A549 (cell line): ENCODE measurements around the gene SMAD3. TPM values are rescaled to one million over a fixed set of nuclear protein-coding genes. Genes with fewer than 3 reads are reported as not detected.

Experiments used
- ATAC-seq, 2 experiments: fragments of 200-7000 bp in 1 of 2; fragments of >200 bp in 1 of 2; cut with Nextera tagmentation in 1 of 2; cut with Tn5 transposase in 1 of 2; 3 replicates each; pipeline versions ENCODE4 v1.8.0 to v1.9.1; 2018 to 2020; ENCODE audit warnings: mild to moderate bottlenecking in 1 of 2, moderate library complexity in 1 of 2
- CTCF ChIA-PET: fragments of 300-600 bp; sonication (Branson Sonifier 250); formaldehyde crosslinking; extraction: SDS; loops from one replicate; lab custom pipeline; 2021; ENCODE audit warnings: antibody characterized with exemption, inconsistent platforms; lab: Yijun Ruan, JAX
- POLR2A ChIA-PET: fragments of 350-600 bp; formaldehyde crosslinking; extraction: SDS; loops from one replicate; lab custom pipeline; 2021; ENCODE audit warnings: antibody characterized with exemption, inconsistent platforms; lab: Yijun Ruan, JAX
- DNase-seq, 2 experiments: peaks; one replicate each; pipeline versions ENCODE4 v3.0.0 to v3.0.0-alpha.2; 2011 to 2016; ENCODE audit warnings: low read depth in 1 of 2, low spot score in 1 of 2
- FAIRE-seq: peaks from 2 replicates; lab custom pipeline; 2011; peaks lifted over from hg19 to GRCh38; lab: Jason Lieb, UNC
- H3K27ac ChIP-seq, 2 experiments: fragments of >200 bp; sonication (Bioruptor Twin); formaldehyde crosslinking; 3 replicates each; pipeline ENCODE4 v1.5.1; 2016 to 2017
- H3K4me1 ChIP-seq: fragments of >200 bp; sonication (Bioruptor Twin); formaldehyde crosslinking; 3 replicates; pipeline ENCODE4 v1.6.1; 2016
- H3K4me2 ChIP-seq: fragments of >200 bp; sonication (Bioruptor Twin); formaldehyde crosslinking; 3 replicates; pipeline ENCODE4 v1.6.1; 2016
- H3K4me3 ChIP-seq: fragments of >200 bp; sonication (Bioruptor Twin); formaldehyde crosslinking; 3 replicates; pipeline ENCODE4 v1.5.1; 2016
- H3K9me3 ChIP-seq: fragments of >200 bp; sonication (Bioruptor Twin); formaldehyde crosslinking; 3 replicates; pipeline ENCODE4 v1.6.1; 2016
- CBX2 ChIP-seq: fragments of 200-600 bp; sonication (generic); IDR thresholded peaks from 2 replicates; pipeline ENCODE4 v1.6.1; 2016; ENCODE audit warnings: low read depth, mild to moderate bottlenecking, borderline replicate concordance
- CHD4 ChIP-seq: fragments of 200-600 bp; sonication (generic); IDR thresholded peaks from 2 replicates; pipeline ENCODE4 v1.6.1; 2016; ENCODE audit warnings: antibody characterized with exemption, mild to moderate bottlenecking, borderline replicate concordance
- EHF ChIP-seq: fragments of 250-450 bp; sonication (Bioruptor Pico); IDR thresholded peaks from 2 replicates; pipeline ENCODE4 v1.5.0; 2020; ENCODE audit warnings: mild to moderate bottlenecking
- ELK1 ChIP-seq: fragments of 150-350 bp; IDR thresholded peaks from 2 replicates; pipeline ENCODE4 v1.6.1; 2014; ENCODE audit warnings: low read depth, mild to moderate bottlenecking, low read length
- ESRRA ChIP-seq: fragments of 150-350 bp; IDR thresholded peaks from 2 replicates; pipeline ENCODE4 v1.6.1; 2014; ENCODE audit warnings: mild to moderate bottlenecking, low read length, borderline replicate concordance
- FOSB ChIP-seq: fragments of 250-450 bp; sonication (Bioruptor Pico); IDR thresholded peaks from 2 replicates; pipeline ENCODE4 v1.5.0; 2020; ENCODE audit warnings: mild to moderate bottlenecking, moderate library complexity
- HDAC2 ChIP-seq: fragments of 200-600 bp; sonication (generic); IDR thresholded peaks from 2 replicates; pipeline ENCODE4 v1.6.1; 2016
- HES2 ChIP-seq: fragments of >200 bp; sonication (Bioruptor Twin); formaldehyde crosslinking; IDR thresholded peaks from 2 replicates; pipeline ENCODE4 v1.6.1; 2016
- HMGXB4 ChIP-seq: fragments of 250-450 bp; sonication (Bioruptor Pico); IDR thresholded peaks from 2 replicates; pipeline ENCODE4 v1.5.0; 2021; ENCODE audit warnings: mild to moderate bottlenecking, moderate library complexity, borderline replicate concordance
- HOXB5 ChIP-seq: fragments of 250-450 bp; sonication (Bioruptor Pico); IDR thresholded peaks from 2 replicates; pipeline ENCODE4 v1.5.0; 2020; ENCODE audit warnings: mild to moderate bottlenecking, moderate library complexity
- JUN ChIP-seq, 2 experiments: fragments of >200 bp; sonication (Bioruptor Twin); formaldehyde crosslinking; IDR thresholded peaks; 2 replicates in 1 of 2; 3 replicates in 1 of 2; pipeline ENCODE4 v1.6.1; 2016 to 2017
- KDM1A ChIP-seq: fragments of 200-600 bp; sonication (generic); IDR thresholded peaks from 2 replicates; pipeline ENCODE4 v1.6.1; 2016; ENCODE audit warnings: low read depth, mild to moderate bottlenecking
- KDM5A ChIP-seq: fragments of 200-600 bp; sonication (generic); IDR thresholded peaks from 2 replicates; pipeline ENCODE4 v1.6.1; 2016; ENCODE audit warnings: antibody characterized with exemption, mild to moderate bottlenecking
- MYC ChIP-seq: IDR thresholded peaks from 2 replicates; pipeline ENCODE4 v1.6.1; 2012; ENCODE audit warnings: mild to moderate bottlenecking, inconsistent platforms, low read length, improper control_type of control experiment, borderline replicate concordance
- NFE2L2 ChIP-seq: fragments of 150-350 bp; conservative IDR thresholded peaks from 2 replicates; pipeline ENCODE4 v1.6.1; 2014; ENCODE audit warnings: low read length
- PHF8 ChIP-seq: fragments of 200-600 bp; sonication (generic); IDR thresholded peaks from 2 replicates; pipeline ENCODE4 v1.6.1; 2016; ENCODE audit warnings: low read depth, mild to moderate bottlenecking, antibody characterized with exemption, moderate library complexity, borderline replicate concordance
- POLR2A ChIP-seq: IDR thresholded peaks from 2 replicates; pipeline ENCODE4 v1.6.1; 2012; ENCODE audit warnings: mild to moderate bottlenecking, low read length
- POLR2AphosphoS2 ChIP-seq: conservative IDR thresholded peaks from 2 replicates; pipeline ENCODE4 v1.6.1; 2012; ENCODE audit warnings: low read length, improper control_type of control experiment, inconsistent platforms
- RCOR1 ChIP-seq: fragments of 150-350 bp; IDR thresholded peaks from 2 replicates; pipeline ENCODE4 v1.6.1; 2014; ENCODE audit warnings: antibody characterized with exemption, low read length, low read depth
- RFX5 ChIP-seq: fragments of 450-650 bp; IDR thresholded peaks from 2 replicates; pipeline ENCODE4 v1.7.1; 2014; ENCODE audit warnings: antibody characterized with exemption, mild to moderate bottlenecking, moderate library complexity
- SREBF2 ChIP-seq: fragments of 450-650 bp; IDR thresholded peaks from 2 replicates; pipeline ENCODE4 v1.6.1; 2014; ENCODE audit warnings: mild to moderate bottlenecking, moderate library complexity
- TFCP2L1 ChIP-seq: fragments of 250-450 bp; sonication (Bioruptor Pico); IDR thresholded peaks from 2 replicates; pipeline ENCODE4 v1.5.0; 2021; ENCODE audit warnings: mild to moderate bottlenecking
- USF2 ChIP-seq: fragments of 450-650 bp; IDR thresholded peaks from 2 replicates; pipeline ENCODE4 v1.6.1; 2014; ENCODE audit warnings: antibody characterized with exemption
- ZC3H11A ChIP-seq: fragments of 450-650 bp; IDR thresholded peaks from 2 replicates; pipeline ENCODE4 v1.6.1; 2014; ENCODE audit warnings: antibody characterized with exemption, mild to moderate bottlenecking
- ZSCAN20 ChIP-seq: fragments of 250-450 bp; sonication (Bioruptor Pico); IDR thresholded peaks from 2 replicates; pipeline ENCODE4 v1.8.0; 2022; ENCODE audit warnings: mild to moderate bottlenecking, moderate library complexity
- WGBS: methylation state at CpG from one replicate; pipeline ENCODE4 v1.1.6; 2017; ENCODE audit errors: missing lambda C conversion rate; 5-methylcytosine and 5-hydroxymethylcytosine counted together
- polyA plus RNA-seq, 4 experiments: library from polyadenylated mRNA; depleted of rRNA in 3 of 4; stranded (reverse); fragments of >200 nt; fragmentation: RNase III in 1 of 4; extraction: RNeasy Plus Mini Kit Qiagen cat#74134 plus additional on column Dnase treatment in 1 of 4; gene quantifications; 2 replicates in 3 of 4; 3 replicates in 1 of 4; pipeline ENCODE4 v1.2.3, GENCODE V29; 2011 to 2017

Gene SMAD3
- polyA plus RNA-seq, 2 of the 4 experiments (the other 2 are of a cell fraction) = 74.6 to 77.2 TPM

- no peak overlapping the region for H3K4me3 ChIP-seq
- POLR2A ChIA-PET = no interaction called here
- ATAC-seq = no peak
- FAIRE-seq = no peak
- TF ChIP-seq TFCP2L1 (no peak), USF2 (no peak), SREBF2 (no peak), ELK1 (no peak), CBX2 (no peak), POLR2A (no peak), MYC (no peak), ZSCAN20 (CRISPR knock-in tag) (no peak), ZC3H11A (no peak), HDAC2 (no peak), NFE2L2 (no peak)
- TF ChIP-seq, all 56 proteins: peak for 0
- no peak overlapping the region for H3K4me2 ChIP-seq
- no peak for DNase-seq
- H3K4me1 ChIP-seq = peaks cover 91% of the 10 kb centered on the region
- 86% methylated on average over 12 of the region's 12 CpGs for WGBS
- no peaks in the 10 kb centered on the region for H3K9me3 ChIP-seq
- peak overlapping the region in 1 of 2 experiments; percentile 79; a peak in 3 of 6 replicates for H3K27ac ChIP-seq
- CTCF ChIA-PET = interaction anchor here (2.1 to 2.8 kb wide), 2 partner anchors 14 to 224 kb away, joined by 4 to 9 read pairs; no protein-coding TSS in a partner anchor
Observed at GRCh38 chr15:67170143-67170925, 104.9 kb downstream of the SMAD3 start.

- DNase-seq (no peak), FAIRE-seq (no peak)
- 81% methylated on average over 4 of the region's 4 CpGs for WGBS
Observed at GRCh38 chr15:67171471-67171870, 106.1 kb downstream of the SMAD3 start.

GRCh38 chr15:67172172-67172571 lies 106.8 kb downstream of the SMAD3 start:
- no peaks in the 10 kb centered on the region for H3K9me3 ChIP-seq
- H3K4me2 ChIP-seq = no peak overlapping the region
- CTCF ChIA-PET = interaction anchor here (1.6 to 2.8 kb wide), 3 partner anchors 8 to 225 kb away, joined by 4 to 9 read pairs (median 6); no protein-coding TSS in a partner anchor
- WGBS = 77% methylated on average over 6 of the region's 6 CpGs
- ATAC-seq = no peak
- H3K4me3 ChIP-seq = no peak overlapping the region
- TF ChIP-seq KDM1A (no peak), FOSB (CRISPR knock-in tag) (no peak), RFX5 (no peak), ELK1 (no peak), JUN (IDR thresholded peaks at IDR 0.05) (no peak), CHD4 (no peak), ZSCAN20 (CRISPR knock-in tag) (no peak), SREBF2 (no peak), HOXB5 (CRISPR knock-in tag) (no peak), RCOR1 (no peak), ZC3H11A (no peak), EHF (no peak), PHF8 (no peak), HMGXB4 (CRISPR knock-in tag) (no peak), POLR2AphosphoS2 (no peak), ESRRA (no peak), KDM5A (no peak), HES2 (no peak)
- POLR2A ChIA-PET = interaction anchor here (0.6 kb wide), 1 partner anchor 300 kb away, joined by 3 read pairs; no protein-coding TSS in a partner anchor
- DNase-seq = no peak
- H3K27ac ChIP-seq = peak overlapping the region in 1 of 2 experiments; percentile 84; a peak in 3 of 6 replicates
- no peak for FAIRE-seq
- peaks cover 91% of the 10 kb centered on the region for H3K4me1 ChIP-seq

More at GRCh38 chr15:67171471-67171870, 106.1 kb downstream of the SMAD3 start:
- POLR2A ChIA-PET = interaction anchor here (0.6 kb wide), 1 partner anchor 299 kb away, joined by 3 read pairs; no protein-coding TSS in a partner anchor
- Histone ChIP-seq H3K4me2 (no peak overlapping the region), H3K4me3 (no peak overlapping the region), H3K27ac (peak overlapping the region in 1 of 2 experiments; percentile 84; a peak in 2 of 6 replicates), H3K9me3 (no peaks in the 10 kb centered on the region), H3K4me1 (peaks cover 91% of the 10 kb centered on the region)
- TF ChIP-seq JUN (IDR thresholded peaks at IDR 0.05) = peak in 1 of 2 experiments; percentile 19; a peak in 1 of 5 replicates
- TF ChIP-seq ZC3H11A = no peak
- no peak for ATAC-seq
- CTCF ChIA-PET = interaction anchor here (1.6 to 2.8 kb wide), 4 partner anchors 9 to 225 kb away, joined by 4 to 9 read pairs (median 5); no protein-coding TSS in a partner anchor
